HCT116 (cell line): Measurements from ENCODE around the gene GMDS.

ENCODE experiments used
- ATF3 ChIP-seq: IDR thresholded peaks from 2 replicates; pipeline ENCODE4 v1.6.1; 2012
- EGR1 ChIP-seq: IDR thresholded peaks from 2 replicates; pipeline ENCODE4 v1.6.1; 2012; ENCODE audit warnings: low read depth
- EZH2 ChIP-seq: fragments of 200-600 bp; sonication (generic); IDR thresholded peaks from 2 replicates; pipeline ENCODE4 v1.6.1; 2017; ENCODE audit warnings: antibody characterized with exemption, mixed run types
- EZH2phosphoT487 ChIP-seq: fragments of 200-600 bp; IDR thresholded peaks from 2 replicates; pipeline ENCODE4 v1.6.1; 2018; ENCODE audit warnings: antibody characterized with exemption, borderline replicate concordance
- POLR2A ChIP-seq: IDR thresholded peaks from 2 replicates; pipeline ENCODE4 v1.7.0; 2011; ENCODE audit warnings: borderline replicate concordance; ENCODE audit not compliant: insufficient read depth, insufficient read length; ENCODE audit errors: extremely low read depth
- SIN3A ChIP-seq: IDR thresholded peaks from 2 replicates; pipeline ENCODE4 v1.6.1; 2012; ENCODE audit warnings: low read depth
- SRF ChIP-seq: IDR thresholded peaks from 2 replicates; pipeline ENCODE4 v1.6.1; 2012; ENCODE audit warnings: low read depth
- ZNF274 ChIP-seq: fragments of 200-500 bp; sonication (Bioruptor generic); IDR thresholded peaks from 2 replicates; pipeline ENCODE4 v1.6.1; 2014; ENCODE audit warnings: mild to moderate bottlenecking, low read depth, low read length, inconsistent platforms
- TF ChIP-seq, protein P1 (sequence below), 3 experiments: fragments of 200-600 bp in 1 of 3; sonication (generic) in 1 of 3; IDR thresholded peaks in 2 of 3; conservative IDR thresholded peaks in 1 of 3; 2 replicates each; pipeline ENCODE4 v1.5.1; 2012 to 2017; ENCODE audit warnings: low read depth in 2 of 3, low read length in 2 of 3, antibody characterized with exemption in 1 of 3, borderline replicate concordance in 1 of 3, control low read depth in 1 of 3, mild to moderate bottlenecking in 1 of 3, mixed read lengths in 1 of 3, mixed run types in 1 of 3, moderate library complexity in 1 of 3; ENCODE audit not compliant: insufficient read depth in 1 of 3

- TF ChIP-seq, protein P1, sequence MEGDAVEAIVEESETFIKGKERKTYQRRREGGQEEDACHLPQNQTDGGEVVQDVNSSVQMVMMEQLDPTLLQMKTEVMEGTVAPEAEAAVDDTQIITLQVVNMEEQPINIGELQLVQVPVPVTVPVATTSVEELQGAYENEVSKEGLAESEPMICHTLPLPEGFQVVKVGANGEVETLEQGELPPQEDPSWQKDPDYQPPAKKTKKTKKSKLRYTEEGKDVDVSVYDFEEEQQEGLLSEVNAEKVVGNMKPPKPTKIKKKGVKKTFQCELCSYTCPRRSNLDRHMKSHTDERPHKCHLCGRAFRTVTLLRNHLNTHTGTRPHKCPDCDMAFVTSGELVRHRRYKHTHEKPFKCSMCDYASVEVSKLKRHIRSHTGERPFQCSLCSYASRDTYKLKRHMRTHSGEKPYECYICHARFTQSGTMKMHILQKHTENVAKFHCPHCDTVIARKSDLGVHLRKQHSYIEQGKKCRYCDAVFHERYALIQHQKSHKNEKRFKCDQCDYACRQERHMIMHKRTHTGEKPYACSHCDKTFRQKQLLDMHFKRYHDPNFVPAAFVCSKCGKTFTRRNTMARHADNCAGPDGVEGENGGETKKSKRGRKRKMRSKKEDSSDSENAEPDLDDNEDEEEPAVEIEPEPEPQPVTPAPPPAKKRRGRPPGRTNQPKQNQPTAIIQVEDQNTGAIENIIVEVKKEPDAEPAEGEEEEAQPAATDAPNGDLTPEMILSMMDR (IDR thresholded peaks at IDR 0.05 in 2 of 3, conservative IDR thresholded peaks at IDR 0.05 in 1 of 3; ENCODE audit: borderline replicate concordance in 1 of 3, insufficient read depth in 1 of 3, low read depth in 2 of 3, low read length in 2 of 3), result no peak
- no peak for TF ChIP-seq EZH2
- TF ChIP-seq ZNF274, result no peak
- no peak for TF ChIP-seq POLR2A
- TF ChIP-seq SIN3A, result no peak
- TF ChIP-seq EGR1, result no peak
- no peak for TF ChIP-seq SRF
- no peak for TF ChIP-seq EZH2phosphoT487
- TF ChIP-seq ATF3, result no peak
These were observed 658.4 kb downstream of the GMDS start for GRCh38 chr6:1586861-1587450.
